ENCODE measurements around the gene RNF19B. TPM values are rescaled to one million over a fixed set of nuclear protein-coding genes. Genes with fewer than 3 reads are reported as not detected.
"Not testable (repeated sequence)": the region's sequence is repeated elsewhere in the genome, so short reads cannot be mapped to it uniquely, and the experiment has no call there.

The RNF19B gene
- total RNA-seq, 5 donors from 2014 or later (not counting 1 experiment from before 2014, with no cell fraction given), result 28.7 to 44.8 (median 30.3) TPM

GRCh38 chr1:32980080-32980479, 15.5 kb upstream of the RNF19B start:
- DNase-seq (no peak), ATAC-seq (replicated peaks in 1 of 4) (no peak)
- WGBS (ENCODE audit: insufficient coverage), result 98% methylated on average over 9 of the region's 10 CpGs
- Mint-ChIP-seq H3K4me3 (peak overlapping the region in 2 of 3 donors; percentile 4 to 6), H3K36me3 (no peaks in the 10 kb centered on the region), H3K4me1 (peaks cover 21 to 43% (median 33%) of the 10 kb centered on the region in 3 donors), H3K9me3 (no peaks in the 10 kb centered on the region), H3K27me3 (peaks cover 0 to 2% of the 10 kb centered on the region in 2 donors), H3K27ac (peak overlapping the region; percentile 52 to 97)
- POLR2A ChIA-PET, result interaction anchor here (0.5 to 1.5 kb wide), 3 partner anchors 8 to 42 kb away, joined by 4 to 16 read pairs (median 6); partner anchors contain the start of gene RNF19B (in 1 of the 2)
- Histone ChIP-seq H3K9me3 (no peaks in the 10 kb centered on the region), H3K4me1 (ENCODE audit: control insufficient read depth in 1 of 2, extremely low read depth in 1 of 2, insufficient read depth in 2 of 2, low read length in 2 of 2) (peaks cover 12 to 43% of the 10 kb centered on the region in 2 experiments), H3K4me3 (ENCODE audit: control insufficient read depth in 1 of 2, extremely low read depth in 1 of 2, low read length in 1 of 2) (no peak overlapping the region), H3K36me3 (ENCODE audit: control insufficient read depth in 2 of 2, extremely low read depth in 1 of 2, insufficient read depth in 1 of 2, low read length in 1 of 2) (no peaks in the 10 kb centered on the region), H3K27me3 (replicated peaks in 1 of 2; ENCODE audit: control insufficient read depth in 2 of 2, extremely low read depth in 1 of 2, insufficient read depth in 2 of 2, low read length in 1 of 2) (no peaks in the 10 kb centered on the region), H3K27ac (ENCODE audit: low read length) (peak overlapping the region; percentile 93)
- CTCF ChIA-PET, result interaction anchor here in 1 of 2 donors (1.2 to 2.3 kb wide), 3 partner anchors 11 to 18 kb away, joined by 3 to 12 read pairs (median 5); partner anchors contain the start of gene RNF19B

GRCh38 chr1:32978854-32979253, 14.2 kb upstream of the RNF19B start:
- Histone ChIP-seq H3K4me3 (ENCODE audit: control insufficient read depth in 1 of 2, extremely low read depth in 1 of 2, low read length in 1 of 2) (no peak overlapping the region), H3K9me3 (no peaks in the 10 kb centered on the region), H3K4me1 (ENCODE audit: control insufficient read depth in 1 of 2, extremely low read depth in 1 of 2, insufficient read depth in 2 of 2, low read length in 2 of 2) (peaks cover 12 to 31% of the 10 kb centered on the region in 2 experiments), H3K27ac (ENCODE audit: low read length) (no peak overlapping the region), H3K36me3 (ENCODE audit: control insufficient read depth in 2 of 2, extremely low read depth in 1 of 2, insufficient read depth in 1 of 2, low read length in 1 of 2) (no peaks in the 10 kb centered on the region), H3K27me3 (replicated peaks in 1 of 2; ENCODE audit: control insufficient read depth in 2 of 2, extremely low read depth in 1 of 2, insufficient read depth in 2 of 2, low read length in 1 of 2) (no peaks in the 10 kb centered on the region)
- H3K4me3 Mint-ChIP-seq, result no peak overlapping the region
- peaks cover 0 to 2% of the 10 kb centered on the region in 2 donors for H3K27me3 Mint-ChIP-seq
- H3K9me3 Mint-ChIP-seq, result no peaks in the 10 kb centered on the region
- ChIA-PET CTCF (no interaction called here), POLR2A (no interaction called here)
- WGBS (ENCODE audit: insufficient coverage), result 100% methylated on average over 1 of the region's 4 CpGs
- DNase-seq (no peak), ATAC-seq (replicated peaks in 1 of 4) (no peak)
- H3K27ac Mint-ChIP-seq, result no peak overlapping the region
- H3K36me3 Mint-ChIP-seq, result no peaks in the 10 kb centered on the region
- peaks cover 21 to 33% (median 23%) of the 10 kb centered on the region in 3 donors for H3K4me1 Mint-ChIP-seq

- Histone ChIP-seq H3K27me3 (replicated peaks in 1 of 2; ENCODE audit: control insufficient read depth in 2 of 2, extremely low read depth in 1 of 2, insufficient read depth in 2 of 2, low read length in 1 of 2) (peaks cover 0 to 7% of the 10 kb centered on the region in 2 experiments), H3K4me3 (ENCODE audit: control insufficient read depth in 1 of 2, extremely low read depth in 1 of 2, low read length in 1 of 2) (no peak overlapping the region), H3K27ac (ENCODE audit: low read length) (no peak overlapping the region), H3K9me3 (no peaks in the 10 kb centered on the region), H3K36me3 (ENCODE audit: control insufficient read depth in 2 of 2, extremely low read depth in 1 of 2, insufficient read depth in 1 of 2, low read length in 1 of 2) (no peaks in the 10 kb centered on the region), H3K4me1 (ENCODE audit: control insufficient read depth in 1 of 2, extremely low read depth in 1 of 2, insufficient read depth in 2 of 2, low read length in 2 of 2) (peaks cover 12 to 30% of the 10 kb centered on the region in 2 experiments)
- no peaks in the 10 kb centered on the region for H3K36me3 Mint-ChIP-seq
- no peak overlapping the region for H3K27ac Mint-ChIP-seq
- H3K27me3 Mint-ChIP-seq, result peaks cover 0 to 4% of the 10 kb centered on the region in 2 donors
- 85% methylated on average over 3 of the region's 4 CpGs for WGBS (ENCODE audit: insufficient coverage)
- no peak for ATAC-seq (replicated peaks in 1 of 4)
- no peak overlapping the region for H3K4me3 Mint-ChIP-seq
- H3K9me3 Mint-ChIP-seq, result no peaks in the 10 kb centered on the region
- peaks cover 19 to 26% (median 20%) of the 10 kb centered on the region in 3 donors for H3K4me1 Mint-ChIP-seq
- POLR2A ChIA-PET, result no interaction called here
- CTCF ChIA-PET, result interaction anchor here in 1 of 2 donors (0.7 kb wide), 1 partner anchor 44 kb away, joined by 4 read pairs; no protein-coding TSS in a partner anchor
- DNase-seq, result no peak
These were observed 13.0 kb upstream of the RNF19B start for GRCh38 chr1:32977546-32978087.

GRCh38 chr1:32975055-32975454, 10.4 kb upstream of the RNF19B start:
- H3K36me3 ChIP-seq (ENCODE audit: control insufficient read depth in 2 of 2, extremely low read depth in 1 of 2, insufficient read depth in 1 of 2, low read length in 1 of 2); H3K9me3 ChIP-seq; H3K4me1 Mint-ChIP-seq; CTCF ChIA-PET; H3K36me3 Mint-ChIP-seq; ATAC-seq (replicated peaks in 1 of 4); H3K27ac ChIP-seq (ENCODE audit: low read length); H3K27ac Mint-ChIP-seq; POLR2A ChIA-PET; H3K9me3 Mint-ChIP-seq; H3K4me3 ChIP-seq (ENCODE audit: control insufficient read depth in 1 of 2, extremely low read depth in 1 of 2, low read length in 1 of 2); H3K4me3 Mint-ChIP-seq; DNase-seq: not testable (repeated sequence)
- Histone ChIP-seq H3K4me1 (ENCODE audit: control insufficient read depth in 1 of 2, extremely low read depth in 1 of 2, insufficient read depth in 2 of 2, low read length in 2 of 2) (peaks cover 0 to 10% of the 10 kb centered on the region in 2 experiments), H3K27me3 (replicated peaks in 1 of 2; ENCODE audit: control insufficient read depth in 2 of 2, extremely low read depth in 1 of 2, insufficient read depth in 2 of 2, low read length in 1 of 2) (peaks cover 7 to 16% of the 10 kb centered on the region in 2 experiments)
- H3K27me3 Mint-ChIP-seq, result peaks cover 17 to 24% of the 10 kb centered on the region in 2 donors
- WGBS (ENCODE audit: insufficient coverage), result 89% methylated on average over 9 of the region's 30 CpGs

- H3K27ac ChIP-seq (ENCODE audit: low read length); H3K4me3 ChIP-seq (ENCODE audit: control insufficient read depth in 1 of 2, extremely low read depth in 1 of 2, low read length in 1 of 2); H3K9me3 Mint-ChIP-seq; H3K36me3 ChIP-seq (ENCODE audit: control insufficient read depth in 2 of 2, extremely low read depth in 1 of 2, insufficient read depth in 1 of 2, low read length in 1 of 2); H3K36me3 Mint-ChIP-seq; H3K9me3 ChIP-seq; H3K4me1 ChIP-seq (ENCODE audit: control insufficient read depth in 1 of 2, extremely low read depth in 1 of 2, insufficient read depth in 2 of 2, low read length in 2 of 2); DNase-seq; ATAC-seq (replicated peaks in 1 of 4); H3K4me1 Mint-ChIP-seq; CTCF ChIA-PET; H3K27ac Mint-ChIP-seq; POLR2A ChIA-PET: not testable (repeated sequence)
- no CpG with 5 or more reads among the region's 6 CpGs for WGBS (ENCODE audit: insufficient coverage)
- Mint-ChIP-seq H3K27me3 (peaks cover 17 to 24% of the 10 kb centered on the region in 2 donors), H3K4me3 (peak overlapping the region in 1 of 3 donors; percentile 49)
- H3K27me3 ChIP-seq (replicated peaks in 1 of 2; ENCODE audit: control insufficient read depth in 2 of 2, extremely low read depth in 1 of 2, insufficient read depth in 2 of 2, low read length in 1 of 2), result peaks cover 7 to 16% of the 10 kb centered on the region in 2 experiments
These were observed 8.8 kb upstream of the RNF19B start for GRCh38 chr1:32973458-32973857.

GRCh38 chr1:32972814-32973428, 8.3 kb upstream of the RNF19B start:
- no peaks in the 10 kb centered on the region for H3K9me3 Mint-ChIP-seq
- DNase-seq, result no peak
- WGBS (ENCODE audit: insufficient coverage), result 5% methylated on average over 45 of the region's 58 CpGs
- ATAC-seq (replicated peaks in 1 of 4), result peak in 3 of 4 experiments; percentile 19 to 38 (median 19)
- H3K4me1 Mint-ChIP-seq, result peaks cover 6 to 8% (median 8%) of the 10 kb centered on the region in 3 donors
- ChIA-PET CTCF (no interaction called here), POLR2A (no interaction called here)
- H3K27me3 Mint-ChIP-seq, result peaks cover 17 to 24% of the 10 kb centered on the region in 2 donors
- peak overlapping the region; percentile 46 to 49 (median 46) for H3K4me3 Mint-ChIP-seq
- H3K36me3 Mint-ChIP-seq, result peaks cover 4% of the 10 kb centered on the region
- Histone ChIP-seq H3K27me3 (replicated peaks in 1 of 2; ENCODE audit: control insufficient read depth in 2 of 2, extremely low read depth in 1 of 2, insufficient read depth in 2 of 2, low read length in 1 of 2) (peaks cover 7 to 16% of the 10 kb centered on the region in 2 experiments), H3K4me3 (ENCODE audit: control insufficient read depth in 1 of 2, extremely low read depth in 1 of 2, low read length in 1 of 2) (peak overlapping the region; percentile 21 to 52), H3K27ac (ENCODE audit: low read length) (no peak overlapping the region), H3K36me3 (ENCODE audit: control insufficient read depth in 2 of 2, extremely low read depth in 1 of 2, insufficient read depth in 1 of 2, low read length in 1 of 2) (no peaks in the 10 kb centered on the region), H3K9me3 (no peaks in the 10 kb centered on the region), H3K4me1 (ENCODE audit: control insufficient read depth in 1 of 2, extremely low read depth in 1 of 2, insufficient read depth in 2 of 2, low read length in 2 of 2) (peaks cover 0 to 9% of the 10 kb centered on the region in 2 experiments)
- H3K27ac Mint-ChIP-seq, result no peak overlapping the region

All from T-cell (primary cell).